ENCODE measurements around the gene SNRPD2. TPM values are rescaled to one million over a fixed set of nuclear protein-coding genes. Genes with fewer than 3 reads are reported as not detected.

Gene SNRPD2
- total and polyA plus RNA-seq, 2 of the 8 experiments (the other 6 are each of a cell fraction or from before 2014, with no cell fraction given) = 645 to 759 TPM

- TF ChIP-seq BCL11A (IDR thresholded peaks at IDR 0.05; ENCODE audit: low read depth in 2 of 2, low read length in 2 of 2) (no peak), YY1 (IDR thresholded peaks at IDR 0.05; ENCODE audit: low read depth, low read length) (peak; percentile 82; the same call in 1 of the 2 replicates), EZH2 (IDR thresholded peaks at IDR 0.05; ENCODE audit: low read depth, low read length, severe bottlenecking) (no peak), SP4 (IDR thresholded peaks at IDR 0.05; ENCODE audit: low read length) (0 out of 2 replicates have a peak, but pooled peaks have one; percentile 66), TCF12 (IDR thresholded peaks at IDR 0.05; ENCODE audit: low read depth, low read length) (0 out of 2 replicates have a peak, but pooled peaks have one; percentile 72), KDM5A (IDR thresholded peaks at IDR 0.05; ENCODE audit: low read length) (no peak), GTF2F1 (IDR thresholded peaks at IDR 0.05; ENCODE audit: borderline replicate concordance, low read depth, low read length) (no peak), FOSL1 (IDR thresholded peaks at IDR 0.05; ENCODE audit: insufficient read depth, low read depth, low read length) (no peak), MAFK (IDR thresholded peaks at IDR 0.05; ENCODE audit: low read depth, low read length) (no peak), ATF3 (IDR thresholded peaks at IDR 0.05; ENCODE audit: insufficient read depth, low read depth, low read length) (no peak), RBBP5 (IDR thresholded peaks at IDR 0.05; ENCODE audit: borderline replicate concordance, low read depth, low read length) (no peak), USF2 (IDR thresholded peaks at IDR 0.05; ENCODE audit: low read length) (no peak), SIX5 (IDR thresholded peaks at IDR 0.05; ENCODE audit: low read depth, low read length) (no peak)
Observed at GRCh38 chr19:45681391-45682015, 10.2 kb downstream of the SNRPD2 start (continued).

Data from H1 (cell line).